ENCODE measurements around the gene OR4F15. TPM values are rescaled to one million over a fixed set of nuclear protein-coding genes. Genes with fewer than 3 reads are reported as not detected.
"Not testable (repeated sequence)": the region's sequence is repeated elsewhere in the genome, so short reads cannot be mapped to it uniquely, and the experiment has no call there.

The OR4F15 gene, protein sequence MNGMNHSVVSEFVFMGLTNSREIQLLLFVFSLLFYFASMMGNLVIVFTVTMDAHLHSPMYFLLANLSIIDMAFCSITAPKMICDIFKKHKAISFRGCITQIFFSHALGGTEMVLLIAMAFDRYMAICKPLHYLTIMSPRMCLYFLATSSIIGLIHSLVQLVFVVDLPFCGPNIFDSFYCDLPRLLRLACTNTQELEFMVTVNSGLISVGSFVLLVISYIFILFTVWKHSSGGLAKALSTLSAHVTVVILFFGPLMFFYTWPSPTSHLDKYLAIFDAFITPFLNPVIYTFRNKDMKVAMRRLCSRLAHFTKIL
- total RNA-seq = not detected

DNA sequence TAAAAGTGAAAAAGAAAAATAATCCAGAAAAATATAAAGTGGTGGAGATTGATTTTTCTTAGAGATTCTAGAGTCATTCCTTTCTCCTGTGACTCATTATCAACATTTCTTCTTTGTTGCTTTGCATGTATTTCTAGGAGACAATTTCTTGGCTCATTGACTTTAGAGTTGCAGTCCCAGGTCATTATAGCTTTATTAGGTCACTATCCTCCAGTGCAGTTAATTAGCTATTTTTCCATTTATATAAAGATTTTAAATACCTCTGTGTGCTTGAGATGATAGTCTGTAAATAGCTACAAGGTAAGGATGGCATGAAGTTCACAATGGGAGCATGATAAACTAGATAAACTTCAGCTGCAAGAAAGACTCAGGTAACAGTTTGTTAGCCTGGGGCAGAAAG, at the start of gene OR4F15:
Gene OR4F15, plus strand, starts transcription at position 301 of the 400 bp plus-strand sequence. CDS start 5,985 bp downstream, outside the sequence.
- intact Hi-C loops (cut with DNase I) = no loop called here

DNA sequence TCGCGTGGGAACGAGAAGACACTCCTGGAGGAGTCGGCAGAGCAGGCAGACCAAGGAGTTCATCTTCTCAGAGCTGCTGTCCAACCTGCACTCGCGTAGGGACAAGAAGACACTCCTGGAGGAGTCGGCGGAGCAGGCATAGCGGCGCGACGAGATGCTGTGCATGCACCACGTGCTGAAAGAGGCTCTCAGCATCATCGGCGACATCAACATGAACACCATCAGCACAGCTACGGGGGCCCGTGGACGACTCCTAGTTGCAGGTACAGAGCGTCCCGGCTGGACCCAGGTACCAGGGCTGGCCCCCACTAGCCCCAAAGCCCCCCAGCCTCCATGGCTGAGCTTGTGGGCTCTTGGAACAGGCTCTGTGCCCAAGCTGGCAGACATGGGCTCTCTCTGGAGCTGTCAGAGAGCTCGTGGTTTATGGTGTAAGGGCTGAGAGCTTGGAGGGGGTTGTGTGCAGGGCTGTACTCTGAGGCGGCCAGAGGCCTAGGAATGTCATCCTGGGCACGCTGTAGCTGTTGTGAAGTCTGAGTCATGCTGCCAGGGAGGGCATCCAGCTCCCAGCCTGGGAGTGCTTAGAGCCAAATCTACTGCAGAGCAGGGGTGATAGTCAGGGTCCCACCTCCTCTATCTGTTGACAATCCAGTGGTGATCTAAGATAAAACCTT, 47.2 kb upstream of the OR4F15 start:
- H3K36me3 ChIP-seq; DNase-seq; H3K9ac ChIP-seq (ENCODE audit: low read depth in 2 of 2, low read length in 2 of 2); H3K4me3 ChIP-seq; intact Hi-C loops (cut with DNase I); H3K4me1 ChIP-seq; H3K9me3 ChIP-seq; H3K27ac ChIP-seq; H3K27me3 ChIP-seq: not testable (repeated sequence)

More for the DNA sequence above, at the start of gene OR4F15:
- Histone ChIP-seq H3K9ac (ENCODE audit: low read depth in 2 of 2, low read length in 2 of 2) (no peak within 1 kb of the TSS), H3K27ac (no peak within 1 kb of the TSS), H3K36me3 (no peaks in the 10 kb centered on the region), H3K9me3 (no peaks in the 10 kb centered on the region), H3K4me3 (no peak within 1 kb of the TSS), H3K27me3 (no peaks in the 10 kb centered on the region), H3K4me1 (no peaks in the 10 kb centered on the region)
- DNase-seq = no peak
- TF ChIP-seq, protein P1, sequence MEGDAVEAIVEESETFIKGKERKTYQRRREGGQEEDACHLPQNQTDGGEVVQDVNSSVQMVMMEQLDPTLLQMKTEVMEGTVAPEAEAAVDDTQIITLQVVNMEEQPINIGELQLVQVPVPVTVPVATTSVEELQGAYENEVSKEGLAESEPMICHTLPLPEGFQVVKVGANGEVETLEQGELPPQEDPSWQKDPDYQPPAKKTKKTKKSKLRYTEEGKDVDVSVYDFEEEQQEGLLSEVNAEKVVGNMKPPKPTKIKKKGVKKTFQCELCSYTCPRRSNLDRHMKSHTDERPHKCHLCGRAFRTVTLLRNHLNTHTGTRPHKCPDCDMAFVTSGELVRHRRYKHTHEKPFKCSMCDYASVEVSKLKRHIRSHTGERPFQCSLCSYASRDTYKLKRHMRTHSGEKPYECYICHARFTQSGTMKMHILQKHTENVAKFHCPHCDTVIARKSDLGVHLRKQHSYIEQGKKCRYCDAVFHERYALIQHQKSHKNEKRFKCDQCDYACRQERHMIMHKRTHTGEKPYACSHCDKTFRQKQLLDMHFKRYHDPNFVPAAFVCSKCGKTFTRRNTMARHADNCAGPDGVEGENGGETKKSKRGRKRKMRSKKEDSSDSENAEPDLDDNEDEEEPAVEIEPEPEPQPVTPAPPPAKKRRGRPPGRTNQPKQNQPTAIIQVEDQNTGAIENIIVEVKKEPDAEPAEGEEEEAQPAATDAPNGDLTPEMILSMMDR (IDR thresholded peaks at IDR 0.05) = no peak

DNA sequence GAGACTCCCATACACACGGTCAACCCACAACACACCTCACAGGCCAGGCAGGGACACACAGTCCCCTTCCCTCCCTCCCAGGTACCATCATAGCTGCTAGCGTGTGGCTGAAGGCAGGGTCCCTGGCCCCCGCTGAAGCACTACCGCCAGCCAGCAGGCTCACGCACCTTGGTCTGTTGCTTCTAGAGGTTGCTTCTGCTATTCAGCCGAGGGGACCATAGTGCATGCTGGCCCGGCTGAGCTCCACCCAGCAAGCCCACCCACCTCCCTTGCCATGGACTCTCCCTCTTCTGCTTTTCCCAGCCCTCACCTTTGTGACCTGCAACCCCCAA, 46.7 kb upstream of the OR4F15 start:
- H3K9me3 ChIP-seq; H3K27me3 ChIP-seq; H3K4me3 ChIP-seq; DNase-seq; H3K4me1 ChIP-seq; H3K36me3 ChIP-seq; H3K9ac ChIP-seq (ENCODE audit: low read depth in 2 of 2, low read length in 2 of 2); H3K27ac ChIP-seq; intact Hi-C loops (cut with DNase I): not testable (repeated sequence)

DNA sequence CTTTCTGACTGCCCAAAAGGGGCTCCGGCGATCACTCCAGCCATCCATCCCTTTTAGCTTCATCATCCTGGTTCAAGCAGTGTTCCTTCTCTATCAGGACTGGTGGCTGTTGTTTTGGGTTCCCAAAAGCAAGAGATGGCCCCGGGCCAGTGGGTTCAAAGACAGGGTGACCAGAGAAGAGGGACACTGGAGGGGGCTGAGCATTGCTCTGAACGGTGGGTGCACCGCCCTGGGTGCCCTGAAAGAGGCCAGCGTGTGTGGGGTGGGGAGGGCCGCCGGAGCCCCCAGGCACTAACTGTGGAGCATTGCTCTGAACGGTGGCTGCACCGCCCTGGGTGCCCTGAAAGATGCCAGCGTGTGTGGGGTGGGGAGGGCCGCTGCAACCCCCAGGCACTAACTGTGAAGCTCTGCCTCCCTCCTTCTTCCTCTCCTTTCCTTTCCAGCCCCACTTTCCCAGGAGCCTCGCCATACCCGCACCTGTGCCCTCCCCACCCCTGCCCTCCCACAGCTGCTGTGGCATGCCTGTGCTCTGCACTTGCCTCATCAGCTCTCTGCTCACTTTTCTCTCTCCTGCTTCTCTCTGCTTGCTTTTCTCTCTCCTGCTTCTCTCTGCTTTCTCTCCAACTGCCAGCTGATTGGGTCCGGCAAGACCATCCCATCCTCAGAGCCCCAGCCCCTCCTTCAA, 46.1 kb upstream of the OR4F15 start:
- Histone ChIP-seq H3K9ac (ENCODE audit: low read depth in 2 of 2, low read length in 2 of 2) (no peak overlapping the region), H3K27ac (no peak overlapping the region), H3K27me3 (no peaks in the 10 kb centered on the region), H3K4me3 (no peak overlapping the region), H3K36me3 (no peaks in the 10 kb centered on the region), H3K4me1 (no peaks in the 10 kb centered on the region), H3K9me3 (no peaks in the 10 kb centered on the region)
- no peak for DNase-seq
- intact Hi-C loops (cut with DNase I) = no loop called here
- TF ChIP-seq, protein P1 (IDR thresholded peaks at IDR 0.05) = no peak

DNA sequence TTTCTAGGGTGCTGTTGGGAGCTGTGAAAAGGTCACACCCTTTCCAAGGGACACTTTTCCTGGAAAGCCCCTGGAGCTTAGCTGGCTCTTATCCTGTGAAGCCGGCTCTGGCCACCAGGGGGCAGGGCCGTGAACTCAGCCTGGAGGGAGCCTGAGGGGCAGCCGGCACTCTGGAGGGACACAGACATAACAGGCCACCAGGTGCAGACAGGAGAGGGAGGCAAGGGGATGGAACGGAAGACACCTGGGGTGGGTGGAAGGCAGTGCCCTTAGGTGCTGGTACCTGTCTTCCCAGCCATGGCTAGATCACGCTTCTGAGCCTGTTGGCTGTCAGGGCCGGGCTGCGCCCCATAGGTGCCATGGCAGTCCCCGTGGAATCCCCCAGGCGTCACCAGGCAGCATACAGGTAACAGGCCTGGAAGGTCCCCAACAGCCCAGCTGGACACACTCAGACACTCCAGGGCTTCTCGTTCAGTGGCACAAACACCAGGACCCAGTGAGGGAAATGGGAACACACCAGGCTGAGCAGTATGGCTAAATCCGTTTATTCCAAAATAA, 44.8 kb upstream of the OR4F15 start:
- H3K4me1 ChIP-seq; H3K9me3 ChIP-seq; intact Hi-C loops (cut with DNase I); H3K9ac ChIP-seq (ENCODE audit: low read depth in 2 of 2, low read length in 2 of 2); H3K27me3 ChIP-seq; H3K4me3 ChIP-seq; DNase-seq; H3K36me3 ChIP-seq; H3K27ac ChIP-seq: not testable (repeated sequence)

DNA sequence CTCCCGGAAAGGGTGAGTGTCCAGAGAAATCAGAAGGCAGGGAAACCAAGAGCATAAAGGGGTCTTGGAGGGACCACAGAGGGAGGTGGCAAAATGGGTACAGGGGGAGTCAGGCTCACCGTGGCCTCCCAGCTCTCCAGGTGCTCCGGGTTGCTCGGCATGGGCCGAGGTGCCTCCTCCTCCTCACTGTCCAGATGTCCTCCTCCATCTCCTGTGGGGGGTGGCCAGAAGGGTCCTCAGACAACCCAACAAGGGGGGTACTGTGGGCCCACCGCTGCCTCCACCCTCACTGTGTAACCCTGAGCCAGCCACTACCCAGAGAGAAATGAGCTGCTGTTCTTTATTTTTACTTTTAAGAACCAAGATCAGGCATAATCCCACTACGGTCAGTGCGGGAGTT, 39.1 kb upstream of the OR4F15 start:
- H3K27me3 ChIP-seq = no peaks in the 10 kb centered on the region
- H3K9ac ChIP-seq (ENCODE audit: low read depth in 2 of 2, low read length in 2 of 2) = no peak overlapping the region
- TF ChIP-seq, protein P1 (IDR thresholded peaks at IDR 0.05) = no peak
- no peaks in the 10 kb centered on the region for H3K4me1 ChIP-seq
- intact Hi-C loops (cut with DNase I) = no loop called here
- no peaks in the 10 kb centered on the region for H3K9me3 ChIP-seq
- no peak overlapping the region for H3K4me3 ChIP-seq
- no peak for DNase-seq
- no peaks in the 10 kb centered on the region for H3K36me3 ChIP-seq
- H3K27ac ChIP-seq = no peak overlapping the region
